ENCODE results near the gene IGLL1.
"Not testable (repeated sequence)": the region's sequence is repeated elsewhere in the genome, so short reads cannot be mapped to it uniquely, and the experiment has no call there.

DNA sequence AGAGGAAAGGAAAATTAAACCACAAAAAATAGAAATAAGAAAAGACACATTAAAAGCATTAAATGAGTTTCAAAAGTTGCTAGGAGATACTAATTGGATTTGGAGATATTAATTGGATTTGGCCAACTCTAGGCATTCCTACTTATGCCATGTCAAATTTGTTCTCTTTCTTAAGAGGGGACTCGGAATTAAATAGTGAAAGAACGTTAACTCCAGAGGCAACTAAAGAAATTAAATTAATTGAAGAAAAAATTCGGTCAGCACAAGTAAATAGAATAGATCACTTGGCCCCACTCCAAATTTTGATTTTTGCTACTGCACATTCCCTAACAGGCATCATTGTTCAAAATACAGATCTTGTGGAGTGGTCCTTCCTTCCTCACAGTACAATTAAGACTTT is 37.7 kb downstream of the IGLL1 start:
- TF ChIP-seq EZH2 (IDR thresholded peaks at IDR 0.05; ENCODE audit: insufficient read depth, poor library complexity, severe bottlenecking); EZH2phosphoT487 (IDR thresholded peaks at IDR 0.05; ENCODE audit: insufficient read depth, low read depth): not testable (repeated sequence)

Data from GM23248 (cell line).